Glomerular visceral epithelial cell (primary cell): ENCODE results near the gene PVALB.
A peak's percentile ranks its signal among the peaks of the same experiment; 100 is the strongest.

Source experiments
- DNase-seq: peaks from one replicate; pipeline ENCODE4 v3.0.0-alpha.2; 2016; ENCODE audit errors: extremely low spot score

Gene PVALB, protein sequence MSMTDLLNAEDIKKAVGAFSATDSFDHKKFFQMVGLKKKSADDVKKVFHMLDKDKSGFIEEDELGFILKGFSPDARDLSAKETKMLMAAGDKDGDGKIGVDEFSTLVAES

GRCh38 chr22:36816636-36817524, at the start of gene PVALB:
PVALB (minus strand) TSS chr22:36817035; CDS start chr22:36817005, 30 bp downstream.
- DNase-seq = peak; percentile 10

- no peak for DNase-seq
Observed at GRCh38 chr22:36865346-36865745, 48.5 kb upstream of the PVALB start.

GRCh38 chr22:36864454-36865215, 47.8 kb upstream of the PVALB start:
- DNase-seq = no peak

DNA sequence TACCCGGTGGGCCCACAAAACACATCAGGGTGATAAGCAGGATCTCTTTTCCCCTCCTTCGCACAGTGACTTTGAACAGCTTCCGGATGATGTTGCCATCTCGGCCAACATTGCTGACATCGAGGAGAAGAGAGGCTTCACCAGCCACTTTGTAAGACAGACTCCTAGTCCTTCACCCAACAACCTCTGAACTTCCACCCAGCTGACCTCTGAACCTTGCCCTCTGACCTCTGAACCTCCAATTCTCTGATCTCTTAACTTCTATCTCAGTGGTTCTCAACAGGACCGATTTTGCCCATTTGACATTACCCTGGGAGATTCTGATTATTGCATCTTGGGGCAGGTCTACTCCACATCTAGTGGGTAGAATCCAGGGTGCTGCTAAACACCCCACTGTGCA, 47.1 kb upstream of the PVALB start:
- no peak for DNase-seq

- DNase-seq = no peak
Observed at GRCh38 chr22:36863281-36863680, 46.4 kb upstream of the PVALB start.

DNA sequence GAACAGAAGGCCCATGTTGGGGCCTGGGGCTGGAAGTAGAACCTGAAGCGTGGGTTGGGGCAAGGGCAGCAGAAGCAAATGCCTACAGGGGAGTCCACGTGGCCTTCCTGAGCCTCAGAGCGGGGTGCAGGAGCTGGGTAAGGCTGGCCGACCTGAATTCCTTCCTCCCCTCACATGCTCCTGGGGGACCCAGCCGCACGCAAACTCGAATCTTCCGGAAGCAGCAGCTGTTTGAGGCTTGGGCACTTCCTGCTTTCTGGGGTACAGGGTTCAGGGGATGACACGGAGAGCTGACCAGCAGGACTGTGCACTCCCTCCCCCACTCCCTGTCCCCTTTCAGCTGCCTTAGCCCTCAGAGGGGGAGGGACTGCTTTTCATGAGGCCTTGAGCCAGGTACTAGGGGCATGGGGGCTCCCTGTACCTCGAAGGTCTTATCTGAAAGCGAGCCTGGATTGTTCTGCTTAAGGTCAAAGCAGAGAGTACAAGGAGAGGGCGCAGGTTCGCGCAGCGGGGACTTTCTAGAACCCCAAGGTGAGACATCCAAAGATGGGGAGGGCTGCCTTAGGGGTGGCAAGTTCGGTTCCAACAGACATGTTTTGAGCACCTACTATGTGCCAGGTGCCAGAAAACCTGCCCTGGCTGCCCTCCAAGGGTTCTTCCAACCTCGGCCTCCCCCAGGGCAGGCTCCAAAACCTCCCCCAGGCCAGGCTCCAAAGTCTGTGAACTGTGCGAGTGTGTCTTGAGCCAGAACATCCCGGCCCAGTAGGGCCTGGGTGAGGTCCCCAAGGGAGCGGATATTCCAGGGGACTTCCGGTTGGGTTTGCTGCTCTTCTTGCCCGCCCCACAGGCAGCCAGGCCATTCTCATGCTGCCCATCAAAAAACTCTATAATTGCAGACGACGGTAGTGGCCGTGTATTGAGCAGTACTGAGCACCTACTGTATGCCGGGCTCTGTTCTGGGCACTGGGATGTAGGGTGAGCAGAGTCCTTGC, 45.7 kb upstream of the PVALB start:
- DNase-seq = no peak

DNA sequence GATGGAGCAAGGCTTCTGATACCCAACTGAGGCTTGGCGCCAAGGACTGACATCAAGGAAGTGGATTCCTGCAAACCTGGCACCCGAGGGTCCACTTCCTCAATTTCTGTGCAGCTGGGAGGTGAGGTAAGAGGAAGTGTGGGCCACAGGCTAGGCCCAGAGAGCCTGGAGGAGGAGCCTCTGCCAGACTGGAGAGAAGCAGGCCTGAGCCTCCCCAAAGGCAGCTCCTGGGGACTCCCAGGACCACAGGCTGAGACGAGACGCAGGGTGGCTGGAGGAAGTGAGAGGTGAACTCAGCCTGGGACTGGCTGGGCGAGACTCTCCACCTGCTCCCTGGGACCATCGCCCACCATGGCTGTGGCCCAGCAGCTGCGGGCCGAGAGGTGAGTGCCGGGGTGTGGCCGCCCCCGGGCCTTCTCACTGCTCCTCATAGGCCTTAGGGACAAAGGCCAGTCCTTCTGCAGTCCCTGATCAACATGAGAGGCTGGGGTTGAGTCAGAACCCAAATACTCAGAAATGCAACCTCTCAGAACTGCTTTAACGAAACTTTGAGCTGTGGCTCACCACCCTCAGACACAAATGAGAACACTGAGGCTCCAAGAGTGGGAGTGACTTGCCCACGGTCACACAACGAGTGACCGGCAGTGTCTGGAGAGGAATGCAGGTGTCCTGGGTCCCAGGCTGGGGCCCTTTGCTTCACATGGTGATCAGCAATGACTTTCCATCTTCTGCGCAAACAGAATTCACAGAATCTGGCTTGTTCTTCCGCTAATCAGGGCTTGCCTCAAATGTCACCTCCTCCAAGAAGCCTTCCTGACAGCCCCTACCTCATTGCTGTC, 44.2 kb upstream of the PVALB start, which contains the start of gene NCF4:
TSS of gene NCF4 (plus strand) at position 186 of the 839 bp plus-strand sequence. CDS start at position 352, 166 bp downstream.
- DNase-seq = no peak

DNA sequence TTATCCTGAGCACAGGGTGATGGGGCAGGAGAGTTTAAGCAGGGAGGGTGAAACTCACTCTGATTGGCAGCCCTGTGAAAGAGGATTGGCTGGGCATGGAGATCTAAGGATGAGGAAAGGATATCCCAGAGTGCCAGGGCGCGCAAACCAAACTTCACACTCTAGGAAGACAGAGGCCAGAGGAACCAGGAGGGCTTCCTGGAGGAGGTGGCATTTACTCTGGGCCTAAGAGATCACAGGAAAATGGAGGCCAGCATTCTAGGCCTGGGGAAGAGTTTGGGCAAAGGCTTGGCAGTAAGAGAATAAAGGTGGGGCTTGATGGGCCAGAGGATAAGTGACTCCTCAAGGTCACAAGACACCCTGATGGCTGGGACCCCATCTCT, 43.6 kb upstream of the PVALB start:
- DNase-seq = no peak

GRCh38 chr22:36860017-36860416, 43.2 kb upstream of the PVALB start:
- no peak for DNase-seq

DNA sequence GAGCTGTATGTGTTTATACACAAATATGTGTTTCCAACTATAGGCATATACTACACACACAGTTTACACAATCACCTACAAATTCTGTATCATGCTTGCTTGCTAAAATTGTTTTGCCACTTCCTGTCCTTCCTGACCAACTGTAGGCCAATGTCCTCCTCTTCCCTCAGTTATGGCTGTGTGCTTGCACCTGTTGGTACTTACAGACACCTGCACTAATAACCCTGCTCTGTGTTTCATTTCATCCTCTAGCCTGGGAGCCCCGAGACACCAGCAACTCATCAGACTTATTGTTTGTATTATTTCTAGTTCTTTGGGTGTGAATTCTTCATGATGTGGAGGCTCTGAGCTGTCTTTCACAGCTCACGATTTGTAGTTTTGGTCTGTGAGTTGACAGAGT, 42.1 kb upstream of the PVALB start:
- DNase-seq = no peak

DNA sequence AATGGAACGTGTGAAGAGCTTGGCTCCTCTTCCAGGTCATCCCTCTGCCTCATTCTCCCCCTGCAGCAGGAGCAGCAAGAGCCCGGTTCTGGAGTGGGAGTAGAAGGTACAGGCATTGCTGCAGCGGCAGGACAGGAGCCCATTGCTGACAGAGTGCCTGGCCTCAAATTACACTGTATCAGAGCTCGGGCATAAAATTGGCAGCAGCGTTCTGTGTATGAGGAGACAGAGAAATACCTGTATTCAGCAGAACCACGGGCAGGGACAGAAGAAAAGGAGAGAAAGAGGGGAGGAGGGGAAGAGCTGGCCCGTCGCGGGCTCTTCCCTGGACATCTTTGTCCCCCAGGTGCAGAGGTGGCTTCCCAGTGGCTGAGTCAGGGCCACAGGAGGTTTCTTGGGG, 41.3 kb upstream of the PVALB start:
- no peak for DNase-seq

DNA sequence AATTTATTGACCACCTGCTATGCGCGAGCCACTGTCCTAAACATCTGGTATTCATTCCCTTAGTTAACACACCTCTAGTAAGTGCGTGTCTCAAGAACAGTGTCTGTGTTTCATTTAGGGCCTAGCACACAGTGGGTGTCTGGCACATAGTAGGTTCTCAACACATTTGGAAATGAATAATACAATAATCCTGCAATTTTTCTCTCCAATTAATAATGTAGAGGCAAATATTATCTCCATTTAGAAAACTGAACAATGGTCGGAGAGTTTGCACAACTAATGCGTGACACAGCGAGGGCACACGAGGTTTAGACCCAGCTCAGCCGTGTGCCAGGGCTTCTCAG, 39.9 kb upstream of the PVALB start:
- no peak for DNase-seq

- peak; percentile 76 for DNase-seq
Observed at GRCh38 chr22:36856121-36856791, 39.4 kb upstream of the PVALB start.

DNA sequence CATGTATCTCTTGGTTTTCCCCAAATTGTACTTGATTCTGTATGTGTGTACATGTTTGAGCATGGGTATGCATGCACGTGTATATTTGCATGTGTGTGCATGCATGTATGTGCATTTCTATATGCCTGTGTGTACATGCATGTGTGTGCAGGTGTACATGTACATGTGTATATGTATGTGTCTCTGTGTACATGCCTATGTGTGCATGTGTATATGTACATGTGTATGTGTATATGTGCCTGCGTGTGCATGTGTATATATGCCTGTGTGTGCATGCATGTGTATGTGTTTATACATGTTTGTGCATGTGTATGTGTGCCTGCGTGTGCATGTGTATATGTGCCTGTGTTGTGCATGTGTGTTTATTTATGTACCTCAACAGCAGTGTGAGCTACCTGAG, 38.6 kb upstream of the PVALB start:
- no peak for DNase-seq

GRCh38 chr22:36853407-36854099, 36.7 kb upstream of the PVALB start:
- DNase-seq = peak; percentile 19

GRCh38 chr22:36852056-36852973, 35.5 kb upstream of the PVALB start:
- DNase-seq = no peak

- DNase-seq = no peak
Observed at GRCh38 chr22:36850682-36851081, 33.8 kb upstream of the PVALB start.

DNA sequence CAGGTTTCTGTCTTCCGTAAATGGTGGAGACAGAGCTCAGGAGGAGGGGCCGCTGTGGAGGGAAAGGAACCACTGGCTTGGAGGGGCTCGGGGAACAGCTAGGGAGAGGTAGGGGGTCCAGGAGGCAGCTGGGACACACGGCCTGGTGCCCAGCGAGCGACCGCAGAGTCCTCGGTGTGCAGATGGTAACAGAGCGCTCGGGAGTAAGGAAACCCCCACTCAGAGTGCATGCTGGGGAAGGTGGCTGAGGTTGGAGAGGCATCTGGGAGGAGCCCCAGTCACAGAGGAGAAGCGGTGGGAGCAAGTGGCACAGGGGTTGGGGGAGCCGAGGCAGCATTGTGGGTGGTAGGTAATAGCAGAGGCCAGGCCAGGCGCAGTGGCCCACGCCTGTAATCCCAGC, 33.2 kb upstream of the PVALB start:
- no peak for DNase-seq
